Measurements from ENCODE around the gene LOXL4.

LOXL4 gene

DNA sequence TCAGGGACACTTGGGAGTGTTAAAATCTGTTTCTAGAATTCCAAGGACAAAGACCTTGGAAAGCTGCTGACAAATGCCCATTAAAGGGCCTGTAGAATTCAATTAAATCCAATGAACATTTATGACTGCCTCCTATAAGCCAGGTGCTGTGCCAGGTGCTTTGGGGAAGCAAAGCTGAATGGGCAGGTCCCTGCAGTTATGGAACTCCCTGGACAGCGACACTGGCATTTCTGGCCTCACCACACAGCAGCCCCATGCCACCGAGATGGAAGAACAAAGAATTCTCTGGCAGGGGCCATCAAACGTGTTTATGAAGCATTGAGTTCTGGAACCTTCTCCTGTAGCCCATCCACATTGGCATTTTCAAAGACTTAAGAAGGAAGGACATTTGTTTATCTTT, 45.6 kb upstream of the LOXL4 start:
- no peaks in the 10 kb centered on the region for H3K27me3 ChIP-seq (ENCODE audit: control insufficient read depth, insufficient read depth, low read length)
- H3K9me3 ChIP-seq (ENCODE audit: control insufficient read depth, low read length), result no peaks in the 10 kb centered on the region
- no peaks in the 10 kb centered on the region for H3K79me2 ChIP-seq
- no peak overlapping the region for H2AFZ ChIP-seq
- H3K4me2 ChIP-seq (ENCODE audit: low read length), result no peak overlapping the region
- no peak overlapping the region for H3K9ac ChIP-seq
- no peak overlapping the region for H3K27ac ChIP-seq
- no peak overlapping the region for H3K4me3 ChIP-seq (ENCODE audit: low read depth, low read length)
- H3K4me1 ChIP-seq, result no peaks in the 10 kb centered on the region
- TF ChIP-seq, protein P1, sequence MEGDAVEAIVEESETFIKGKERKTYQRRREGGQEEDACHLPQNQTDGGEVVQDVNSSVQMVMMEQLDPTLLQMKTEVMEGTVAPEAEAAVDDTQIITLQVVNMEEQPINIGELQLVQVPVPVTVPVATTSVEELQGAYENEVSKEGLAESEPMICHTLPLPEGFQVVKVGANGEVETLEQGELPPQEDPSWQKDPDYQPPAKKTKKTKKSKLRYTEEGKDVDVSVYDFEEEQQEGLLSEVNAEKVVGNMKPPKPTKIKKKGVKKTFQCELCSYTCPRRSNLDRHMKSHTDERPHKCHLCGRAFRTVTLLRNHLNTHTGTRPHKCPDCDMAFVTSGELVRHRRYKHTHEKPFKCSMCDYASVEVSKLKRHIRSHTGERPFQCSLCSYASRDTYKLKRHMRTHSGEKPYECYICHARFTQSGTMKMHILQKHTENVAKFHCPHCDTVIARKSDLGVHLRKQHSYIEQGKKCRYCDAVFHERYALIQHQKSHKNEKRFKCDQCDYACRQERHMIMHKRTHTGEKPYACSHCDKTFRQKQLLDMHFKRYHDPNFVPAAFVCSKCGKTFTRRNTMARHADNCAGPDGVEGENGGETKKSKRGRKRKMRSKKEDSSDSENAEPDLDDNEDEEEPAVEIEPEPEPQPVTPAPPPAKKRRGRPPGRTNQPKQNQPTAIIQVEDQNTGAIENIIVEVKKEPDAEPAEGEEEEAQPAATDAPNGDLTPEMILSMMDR (IDR thresholded peaks at IDR 0.05), result no peak
- H3K36me3 ChIP-seq (ENCODE audit: control insufficient read depth, insufficient read depth, low read length), result no peaks in the 10 kb centered on the region

DNA sequence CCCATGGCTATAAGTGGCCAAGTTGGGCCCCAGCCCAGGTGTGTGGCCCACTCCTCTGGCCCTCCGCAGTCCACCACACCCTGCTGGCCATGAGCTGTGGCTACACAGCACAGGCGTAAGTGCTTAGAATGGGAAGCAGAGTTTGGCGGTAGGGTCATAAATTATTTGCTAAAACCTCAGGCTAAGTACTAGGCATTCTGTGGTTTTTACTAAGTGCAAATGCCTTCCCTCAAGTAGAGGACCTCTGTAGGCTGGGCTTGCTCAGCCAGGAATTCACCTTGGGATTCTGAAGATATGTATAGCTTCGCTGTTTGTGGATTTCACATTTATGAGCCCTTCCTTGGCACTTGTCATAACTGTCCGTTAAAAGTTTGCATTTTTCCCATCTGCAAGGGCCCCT, 44.8 kb upstream of the LOXL4 start:
- TF ChIP-seq, protein P1 (IDR thresholded peaks at IDR 0.05), result no peak
- no peaks in the 10 kb centered on the region for H3K36me3 ChIP-seq (ENCODE audit: control insufficient read depth, insufficient read depth, low read length)

DNA sequence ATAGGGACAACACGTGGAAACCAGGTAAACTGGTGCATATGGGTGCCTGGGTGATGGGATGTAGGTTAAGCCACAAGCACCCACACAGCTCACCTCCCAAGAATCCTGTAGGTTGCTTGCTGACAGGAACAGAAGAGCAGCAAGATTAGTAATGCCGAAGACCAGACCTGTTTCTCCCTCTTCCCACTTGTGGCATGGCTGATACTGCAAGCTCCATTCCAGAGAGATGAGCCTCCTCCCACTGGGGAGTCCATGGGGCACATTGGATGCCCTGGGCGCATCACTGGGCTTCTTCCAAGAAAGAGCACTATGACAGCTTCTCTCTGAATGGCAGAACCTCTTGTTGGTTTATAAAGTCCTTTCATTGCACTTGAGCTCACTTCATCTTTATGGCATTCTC, 44.4 kb upstream of the LOXL4 start:
- Histone ChIP-seq H3K27me3 (ENCODE audit: control insufficient read depth, insufficient read depth, low read length) (no peaks in the 10 kb centered on the region), H3K4me3 (ENCODE audit: low read depth, low read length) (no peak overlapping the region), H2AFZ (no peak overlapping the region), H3K9me3 (ENCODE audit: control insufficient read depth, low read length) (no peaks in the 10 kb centered on the region), H3K27ac (no peak overlapping the region), H3K36me3 (ENCODE audit: control insufficient read depth, insufficient read depth, low read length) (no peaks in the 10 kb centered on the region), H3K9ac (no peak overlapping the region), H3K79me2 (no peaks in the 10 kb centered on the region), H3K4me1 (no peaks in the 10 kb centered on the region), H3K4me2 (ENCODE audit: low read length) (no peak overlapping the region)
- TF ChIP-seq, protein P1 (IDR thresholded peaks at IDR 0.05), result no peak

More for the DNA sequence above, 44.8 kb upstream of the LOXL4 start:
- Histone ChIP-seq H3K4me2 (ENCODE audit: low read length) (no peak overlapping the region), H3K27me3 (ENCODE audit: control insufficient read depth, insufficient read depth, low read length) (no peaks in the 10 kb centered on the region), H3K79me2 (no peaks in the 10 kb centered on the region), H3K4me1 (no peaks in the 10 kb centered on the region), H3K9me3 (ENCODE audit: control insufficient read depth, low read length) (no peaks in the 10 kb centered on the region), H2AFZ (no peak overlapping the region), H3K9ac (no peak overlapping the region), H3K4me3 (ENCODE audit: low read depth, low read length) (no peak overlapping the region), H3K27ac (no peak overlapping the region)

DNA sequence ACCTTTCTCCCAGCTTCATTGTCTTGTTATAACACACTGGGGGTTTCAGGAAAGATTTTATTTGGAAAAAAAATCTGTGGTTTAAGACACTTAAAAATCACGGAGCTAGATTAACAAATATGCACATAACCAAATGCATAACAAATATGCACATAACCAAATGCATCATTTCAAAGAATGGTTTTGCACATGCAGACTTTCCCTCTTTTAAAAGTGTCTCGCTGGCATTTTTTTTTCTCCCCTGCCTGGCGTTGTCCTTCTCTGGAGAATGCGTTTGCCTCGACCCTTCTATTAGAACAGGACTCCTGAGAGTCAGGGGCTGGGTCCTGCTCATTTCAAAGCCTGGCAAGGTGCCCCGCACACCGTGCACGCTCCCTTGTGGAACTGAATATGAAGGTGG, 42.7 kb upstream of the LOXL4 start:
- no peaks in the 10 kb centered on the region for H3K9me3 ChIP-seq (ENCODE audit: control insufficient read depth, low read length)
- no peaks in the 10 kb centered on the region for H3K36me3 ChIP-seq (ENCODE audit: control insufficient read depth, insufficient read depth, low read length)
- H3K79me2 ChIP-seq, result no peaks in the 10 kb centered on the region
- H3K4me1 ChIP-seq, result no peaks in the 10 kb centered on the region
- H3K27ac ChIP-seq, result no peak overlapping the region
- H3K9ac ChIP-seq, result no peak overlapping the region
- no peak overlapping the region for H3K4me2 ChIP-seq (ENCODE audit: low read length)
- TF ChIP-seq, protein P1 (IDR thresholded peaks at IDR 0.05), result no peak
- no peak overlapping the region for H3K4me3 ChIP-seq (ENCODE audit: low read depth, low read length)
- H3K27me3 ChIP-seq (ENCODE audit: control insufficient read depth, insufficient read depth, low read length), result no peaks in the 10 kb centered on the region
- H2AFZ ChIP-seq, result no peak overlapping the region

Measured in parathyroid adenoma (tissue), 2 donors.